ENCODE data around the gene TMEM269.

TMEM269 gene

GRCh38 chr1:42784946-42785693, at the start of gene TMEM269:
TSS of gene TMEM269 (plus strand) at chr1:42784991. CDS start at chr1:42789894, 4,903 bp downstream.
- peak; percentile 29 for DNase-seq (ENCODE audit: low spot score)

GRCh38 chr1:42735056-42735455, 49.7 kb upstream of the TMEM269 start:
- no peak for DNase-seq (ENCODE audit: low spot score)

- DNase-seq (ENCODE audit: low spot score), result no peak
These were observed 49.2 kb upstream of the TMEM269 start for GRCh38 chr1:42735477-42736105.

- DNase-seq (ENCODE audit: low spot score), result no peak
These were observed 48.6 kb upstream of the TMEM269 start for GRCh38 chr1:42736152-42736551.

- no peak for DNase-seq (ENCODE audit: low spot score)
These were observed 48.1 kb upstream of the TMEM269 start for GRCh38 chr1:42736571-42737200.

GRCh38 chr1:42737257-42737656, 47.5 kb upstream of the TMEM269 start:
- DNase-seq (ENCODE audit: low spot score), result peak; percentile 5

GRCh38 chr1:42737986-42738677, 46.7 kb upstream of the TMEM269 start:
- no peak for DNase-seq (ENCODE audit: low spot score)

- no peak for DNase-seq (ENCODE audit: low spot score)
These were observed 46.0 kb upstream of the TMEM269 start for GRCh38 chr1:42738678-42739226.

- DNase-seq (ENCODE audit: low spot score), result no peak
These were observed 44.8 kb upstream of the TMEM269 start, which contains the start of gene CLDN19 for GRCh38 chr1:42739753-42740700. TSS of gene CLDN19 (minus strand) at chr1:42740236. CDS start at chr1:42740063, 173 bp downstream.

GRCh38 chr1:42740851-42741580, 43.8 kb upstream of the TMEM269 start:
- DNase-seq (ENCODE audit: low spot score), result no peak

GRCh38 chr1:42741706-42742105, 43.1 kb upstream of the TMEM269 start:
- DNase-seq (ENCODE audit: low spot score), result no peak

- DNase-seq (ENCODE audit: low spot score), result no peak
These were observed 42.6 kb upstream of the TMEM269 start for GRCh38 chr1:42742141-42742540.

- DNase-seq (ENCODE audit: low spot score), result no peak
These were observed 42.0 kb upstream of the TMEM269 start for GRCh38 chr1:42742617-42743316.

GRCh38 chr1:42743317-42744147, 41.3 kb upstream of the TMEM269 start:
- DNase-seq (ENCODE audit: low spot score), result no peak

- DNase-seq (ENCODE audit: low spot score), result no peak
These were observed 40.7 kb upstream of the TMEM269 start for GRCh38 chr1:42744148-42744413.

GRCh38 chr1:42745851-42746250, 38.9 kb upstream of the TMEM269 start:
- no peak for DNase-seq (ENCODE audit: low spot score)

- no peak for DNase-seq (ENCODE audit: low spot score)
These were observed 38.2 kb upstream of the TMEM269 start for GRCh38 chr1:42746436-42747105.

GRCh38 chr1:42747125-42747524, 37.7 kb upstream of the TMEM269 start:
- peak; percentile 32 for DNase-seq (ENCODE audit: low spot score)
